D721Med (cell line): ENCODE data around the gene KCTD6.

Experiments
- DNase-seq: peaks from one replicate; pipeline ENCODE4 v3.0.0; 2011; ENCODE audit warnings: low spot score; ENCODE audit not compliant: insufficient read length
- FAIRE-seq: peaks from 2 replicates; lab custom pipeline; 2011; peaks lifted over from hg19 to GRCh38; lab: Jason Lieb, UNC
- CTCF ChIP-seq: IDR thresholded peaks from 2 replicates; pipeline ENCODE4 v1.5.1; 2012; ENCODE audit warnings: mild to moderate bottlenecking, control low read depth; ENCODE audit not compliant: insufficient read depth; ENCODE audit errors: missing control alignments

The KCTD6 gene

GRCh38 chr3:58537412-58538301, 45.8 kb downstream of the KCTD6 start:
- TF ChIP-seq CTCF = no peak
- no peak for FAIRE-seq

GRCh38 chr3:58539626-58540025, 47.7 kb downstream of the KCTD6 start:
- DNase-seq (no peak), FAIRE-seq (no peak)
- TF ChIP-seq CTCF = no peak

More at GRCh38 chr3:58537412-58538301, 45.8 kb downstream of the KCTD6 start:
- DNase-seq = no peak

- FAIRE-seq (no peak), DNase-seq (no peak)
- TF ChIP-seq CTCF = no peak
These were observed 48.4 kb downstream of the KCTD6 start for GRCh38 chr3:58540176-58540858.

GRCh38 chr3:58544541-58544940, 52.6 kb downstream of the KCTD6 start:
- DNase-seq = no peak
- no peak for FAIRE-seq
- TF ChIP-seq CTCF = no peak

- no peak for TF ChIP-seq CTCF
- DNase-seq = no peak
- FAIRE-seq = no peak
These were observed 59.8 kb downstream of the KCTD6 start for GRCh38 chr3:58551636-58552180.
